RWPE1 (cell line): ENCODE results near the gene DENND1A.

Source experiments
- CTCF ChIA-PET: fragments of 350-600 bp; sonication (Branson Sonifier 250); formaldehyde crosslinking; extraction: SDS; loops from one replicate; lab custom pipeline; 2021; lab: Yijun Ruan, JAX
- POLR2A ChIA-PET: fragments of 400-600 bp; formaldehyde crosslinking; extraction: SDS; loops from one replicate; lab custom pipeline; 2020; ENCODE audit warnings: antibody characterized with exemption; ENCODE audit not compliant: low non-redundant PET; lab: Yijun Ruan, JAX
- DNase-seq: peaks from one replicate; pipeline ENCODE4 v3.0.0; 2012; ENCODE audit warnings: low spot score
- H3K27ac ChIP-seq: fragments of 450-650 bp; 2 replicates; pipeline ENCODE4 v1.5.1; 2017
- TF ChIP-seq, protein P1 (sequence below): fragments of 450-650 bp; conservative IDR thresholded peaks from 2 replicates; pipeline ENCODE4 v1.5.1; 2017; ENCODE audit warnings: low read depth, mild to moderate bottlenecking

The DENND1A gene

GRCh38 chr9:123655681-123656423, 274.1 kb downstream of the DENND1A start:
- ChIA-PET POLR2A (no interaction called here), CTCF (no interaction called here)
- no peak for DNase-seq
- H3K27ac ChIP-seq, result no peak overlapping the region
- TF ChIP-seq, protein P1, sequence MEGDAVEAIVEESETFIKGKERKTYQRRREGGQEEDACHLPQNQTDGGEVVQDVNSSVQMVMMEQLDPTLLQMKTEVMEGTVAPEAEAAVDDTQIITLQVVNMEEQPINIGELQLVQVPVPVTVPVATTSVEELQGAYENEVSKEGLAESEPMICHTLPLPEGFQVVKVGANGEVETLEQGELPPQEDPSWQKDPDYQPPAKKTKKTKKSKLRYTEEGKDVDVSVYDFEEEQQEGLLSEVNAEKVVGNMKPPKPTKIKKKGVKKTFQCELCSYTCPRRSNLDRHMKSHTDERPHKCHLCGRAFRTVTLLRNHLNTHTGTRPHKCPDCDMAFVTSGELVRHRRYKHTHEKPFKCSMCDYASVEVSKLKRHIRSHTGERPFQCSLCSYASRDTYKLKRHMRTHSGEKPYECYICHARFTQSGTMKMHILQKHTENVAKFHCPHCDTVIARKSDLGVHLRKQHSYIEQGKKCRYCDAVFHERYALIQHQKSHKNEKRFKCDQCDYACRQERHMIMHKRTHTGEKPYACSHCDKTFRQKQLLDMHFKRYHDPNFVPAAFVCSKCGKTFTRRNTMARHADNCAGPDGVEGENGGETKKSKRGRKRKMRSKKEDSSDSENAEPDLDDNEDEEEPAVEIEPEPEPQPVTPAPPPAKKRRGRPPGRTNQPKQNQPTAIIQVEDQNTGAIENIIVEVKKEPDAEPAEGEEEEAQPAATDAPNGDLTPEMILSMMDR, result no peak

GRCh38 chr9:123654994-123655637, 274.8 kb downstream of the DENND1A start:
- ChIA-PET POLR2A (no interaction called here), CTCF (interaction anchor here (1.0 kb wide), 1 partner anchor 10 kb away, joined by 6 read pairs; no protein-coding TSS in a partner anchor)
- TF ChIP-seq, protein P1, result no peak
- no peak overlapping the region for H3K27ac ChIP-seq
- DNase-seq, result no peak

DNA sequence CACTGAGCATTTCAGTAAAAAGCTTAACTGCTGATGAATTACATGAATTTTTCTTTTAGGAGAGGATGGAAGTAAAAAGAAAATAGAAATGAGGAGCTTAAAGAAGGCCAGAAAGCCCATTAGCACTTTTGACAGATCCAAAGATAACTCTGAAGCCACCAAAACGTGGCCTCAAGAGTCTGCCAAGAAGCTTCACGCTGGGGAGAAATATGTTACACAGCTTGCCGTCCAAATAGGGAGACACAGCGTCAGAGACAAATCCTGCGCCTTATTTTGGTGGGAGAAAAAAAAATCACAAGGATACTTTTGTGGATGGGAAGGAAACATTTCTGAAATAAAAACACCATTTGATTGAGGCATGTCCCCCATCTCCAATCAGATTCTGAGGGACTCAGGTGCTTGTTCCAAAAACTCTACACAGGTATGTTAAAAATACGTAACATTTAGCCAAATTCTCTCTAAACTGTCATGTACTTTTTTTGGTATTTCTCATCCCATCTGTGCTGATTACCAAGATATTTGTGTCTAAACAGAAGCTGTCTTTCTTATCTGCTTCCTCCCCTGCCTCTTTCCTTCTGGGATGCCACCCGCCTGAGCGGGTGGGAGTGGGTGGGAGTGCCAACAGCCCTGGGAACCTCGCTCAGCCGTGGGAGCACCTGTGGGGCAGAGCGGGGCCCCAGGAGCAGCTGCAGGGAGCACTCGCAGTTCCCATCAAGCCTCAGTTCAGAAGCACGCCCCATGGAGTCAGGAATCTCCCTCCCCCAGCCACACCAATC, 275.5 kb downstream of the DENND1A start:
- H3K27ac ChIP-seq, result no peak overlapping the region
- DNase-seq, result no peak
- CTCF ChIA-PET, result interaction anchor here (1.0 kb wide), 1 partner anchor 11 kb away, joined by 6 read pairs; no protein-coding TSS in a partner anchor
- TF ChIP-seq, protein P1, result no peak
- POLR2A ChIA-PET, result no interaction called here

GRCh38 chr9:123652416-123652815, 277.5 kb downstream of the DENND1A start:
- TF ChIP-seq, protein P1, result no peak
- no peak overlapping the region for H3K27ac ChIP-seq
- CTCF ChIA-PET, result no interaction called here
- DNase-seq, result no peak
- POLR2A ChIA-PET, result no interaction called here

DNA sequence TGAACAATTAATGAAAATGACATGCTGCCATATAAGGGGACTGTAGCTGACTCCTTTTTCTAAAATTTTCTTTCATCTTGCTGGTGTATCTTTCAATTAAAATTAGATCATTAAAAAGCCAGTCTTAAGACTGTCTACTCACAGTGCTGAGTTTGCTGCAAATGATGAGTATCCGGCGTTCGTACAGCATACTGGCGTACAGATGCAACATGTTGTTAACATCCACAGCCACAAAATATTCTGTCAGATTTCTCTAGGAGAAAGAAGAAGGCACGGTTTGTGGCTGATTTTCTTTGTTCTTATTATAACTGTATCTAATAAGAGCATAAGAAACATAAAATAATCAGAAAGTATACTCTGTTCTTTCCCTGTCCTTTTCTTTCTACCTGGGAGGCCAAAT, 278.1 kb downstream of the DENND1A start:
- no peak overlapping the region for H3K27ac ChIP-seq
- no peak for DNase-seq
- ChIA-PET POLR2A (no interaction called here), CTCF (no interaction called here)
- TF ChIP-seq, protein P1, result no peak

- no peak for DNase-seq
- no peak overlapping the region for H3K27ac ChIP-seq
- CTCF ChIA-PET, result interaction anchor here (0.5 kb wide), 1 partner anchor 12 kb away, joined by 11 read pairs; no protein-coding TSS in a partner anchor
- TF ChIP-seq, protein P1, result no peak
- POLR2A ChIA-PET, result no interaction called here
Observed at GRCh38 chr9:123651273-123651672, 278.7 kb downstream of the DENND1A start.
